IPS DF 4.7 (cell line): ENCODE data around the gene QRICH2.
"Not testable (repeated sequence)": the region's sequence is repeated elsewhere in the genome, so short reads cannot be mapped to it uniquely, and the experiment has no call there.

Experiments used
- DNase-seq: peaks from one replicate; pipeline ENCODE4 v3.0.0-alpha.2; 2013; ENCODE audit warnings: low spot score; ENCODE audit errors: extremely low read depth

QRICH2 gene

DNA sequence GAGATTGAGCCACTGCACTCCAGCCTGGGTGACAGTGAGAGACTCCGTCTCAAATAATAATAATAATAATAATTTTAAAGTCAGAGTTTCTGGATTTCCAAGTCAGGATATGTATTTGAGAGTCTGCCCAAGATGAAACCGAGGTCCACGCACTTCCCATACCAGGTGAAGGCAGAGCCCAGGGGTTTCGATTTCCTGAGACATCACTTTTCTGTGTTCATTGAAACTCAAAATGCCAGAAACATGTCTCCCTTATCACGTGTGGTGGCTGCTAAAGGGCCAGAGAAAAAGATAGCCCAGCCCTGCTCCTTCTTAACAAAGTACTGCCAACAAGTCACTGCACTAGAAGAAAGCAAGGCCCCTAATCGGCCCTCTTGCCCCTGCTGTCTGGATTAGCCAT lies 57.9 kb downstream of the QRICH2 start:
- no peak for DNase-seq

DNA sequence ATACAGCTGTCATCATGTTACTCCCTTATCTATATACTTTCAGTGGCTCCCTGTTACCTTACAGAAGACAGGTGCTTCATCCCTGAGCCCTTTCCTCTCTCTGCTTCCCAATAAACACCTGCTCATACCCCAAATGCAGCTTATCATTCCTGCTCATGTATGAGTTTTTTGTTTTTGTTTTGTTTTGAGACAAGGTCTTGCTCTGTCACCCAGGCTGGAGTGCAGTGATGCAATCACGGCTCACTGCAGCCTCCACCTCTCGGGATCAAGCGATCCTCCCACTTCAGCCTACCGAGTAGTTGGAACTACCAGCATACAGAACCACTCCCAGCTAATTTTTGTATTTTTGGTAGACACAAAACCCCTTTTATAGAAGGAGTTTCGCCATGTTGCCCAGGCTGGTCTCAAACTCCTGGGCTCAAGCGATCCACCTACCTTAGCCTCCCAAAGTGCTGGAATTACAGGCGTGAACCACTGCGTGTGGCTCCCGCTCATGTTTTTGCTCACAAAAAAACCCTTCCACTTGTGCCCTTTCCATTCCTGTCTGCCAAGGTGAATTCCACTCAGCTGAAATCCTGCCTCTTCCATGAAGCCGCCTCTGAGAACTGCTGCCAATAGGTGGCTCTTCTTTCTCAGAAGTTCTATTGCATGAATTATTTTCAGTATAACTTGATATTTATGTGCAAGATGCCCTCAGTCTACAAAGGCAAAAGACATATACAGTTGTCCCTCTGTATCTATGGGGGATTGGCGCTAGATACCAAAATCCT lies 59.9 kb downstream of the QRICH2 start:
- no peak for DNase-seq

DNA sequence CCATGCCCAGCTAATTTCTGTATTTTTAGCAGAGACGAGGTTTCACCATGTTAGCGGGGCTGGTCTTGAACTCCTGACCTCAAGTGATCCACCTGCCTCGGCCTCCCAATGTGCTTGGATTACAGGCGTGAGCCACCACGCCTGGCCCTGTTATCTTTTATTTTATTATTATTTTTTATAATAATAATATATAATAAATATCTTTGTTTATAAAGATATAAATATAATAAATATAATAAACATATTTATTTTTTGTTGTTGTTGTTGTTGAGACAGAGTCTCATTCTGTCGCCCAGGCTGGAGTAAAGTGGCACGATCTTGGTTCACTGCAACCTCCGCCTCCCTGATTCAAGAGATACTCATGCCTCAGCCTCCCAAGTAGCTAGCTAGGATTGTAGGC lies 60.8 kb downstream of the QRICH2 start:
- DNase-seq, result no peak

DNA sequence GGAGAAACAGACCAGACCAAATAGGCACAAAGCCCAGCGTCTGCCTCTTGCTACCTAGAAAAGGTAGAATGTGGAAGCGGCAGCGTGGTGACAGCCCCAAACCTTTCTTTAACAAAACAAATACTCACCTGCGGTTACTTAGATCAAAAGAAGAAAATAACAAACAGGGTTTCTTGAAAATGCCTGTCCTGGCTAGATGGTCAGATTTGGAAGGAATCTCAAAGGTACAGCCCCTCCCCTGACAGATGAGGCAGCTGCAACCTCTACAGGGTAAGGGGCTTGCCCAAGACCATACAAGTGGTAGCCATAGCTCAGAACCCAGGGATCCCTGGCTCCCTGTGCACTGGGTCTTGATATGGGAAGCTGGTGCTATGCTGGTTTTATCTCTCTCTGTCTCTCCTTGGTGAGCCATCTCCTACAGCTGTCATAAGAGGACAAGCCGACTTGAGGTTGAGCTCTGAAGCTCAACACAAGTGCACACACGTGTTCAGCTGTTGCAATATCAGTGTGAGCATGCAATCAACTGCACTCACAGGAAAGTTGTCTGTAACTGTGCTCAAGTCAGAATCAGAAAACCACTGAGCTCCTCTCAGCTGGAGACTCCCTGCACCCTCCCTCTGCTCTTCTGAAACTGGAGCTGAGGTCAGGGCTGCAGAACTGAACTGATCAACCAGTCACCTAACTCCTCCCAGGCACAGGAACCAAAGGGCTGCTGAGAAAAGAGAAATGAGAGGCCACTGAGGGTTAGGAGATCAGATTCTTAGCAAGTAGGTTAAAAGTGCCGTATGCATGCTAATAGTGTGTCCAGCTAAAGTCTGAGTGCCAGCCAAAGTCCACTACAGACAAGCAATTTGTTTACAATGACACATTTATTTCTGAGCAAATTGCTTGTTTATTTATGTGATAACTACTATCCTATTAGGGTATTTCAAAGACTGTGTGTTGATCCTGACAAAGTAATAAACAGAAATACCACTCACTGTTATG lies 61.7 kb downstream of the QRICH2 start:
- DNase-seq, result no peak

DNA sequence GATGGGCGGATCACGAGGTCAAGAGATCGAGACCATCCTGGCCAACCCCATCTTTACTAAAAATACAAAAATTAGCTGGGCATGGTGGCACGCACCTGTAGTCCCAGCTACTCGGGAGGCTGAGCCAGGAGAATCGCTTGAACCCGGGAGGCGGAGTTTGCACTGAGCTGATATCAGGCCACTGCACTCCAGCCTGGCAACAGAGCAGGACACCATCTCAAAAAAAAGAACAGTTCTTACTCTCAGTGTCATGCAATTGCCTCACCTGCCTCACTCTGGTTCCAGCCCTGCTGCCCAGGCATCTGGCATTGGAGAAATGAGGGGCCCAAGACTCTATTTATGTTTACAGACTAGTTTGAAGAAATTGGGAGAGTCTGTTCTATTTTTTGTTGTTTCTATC lies 63.4 kb downstream of the QRICH2 start:
- DNase-seq, result not testable (repeated sequence)

DNA sequence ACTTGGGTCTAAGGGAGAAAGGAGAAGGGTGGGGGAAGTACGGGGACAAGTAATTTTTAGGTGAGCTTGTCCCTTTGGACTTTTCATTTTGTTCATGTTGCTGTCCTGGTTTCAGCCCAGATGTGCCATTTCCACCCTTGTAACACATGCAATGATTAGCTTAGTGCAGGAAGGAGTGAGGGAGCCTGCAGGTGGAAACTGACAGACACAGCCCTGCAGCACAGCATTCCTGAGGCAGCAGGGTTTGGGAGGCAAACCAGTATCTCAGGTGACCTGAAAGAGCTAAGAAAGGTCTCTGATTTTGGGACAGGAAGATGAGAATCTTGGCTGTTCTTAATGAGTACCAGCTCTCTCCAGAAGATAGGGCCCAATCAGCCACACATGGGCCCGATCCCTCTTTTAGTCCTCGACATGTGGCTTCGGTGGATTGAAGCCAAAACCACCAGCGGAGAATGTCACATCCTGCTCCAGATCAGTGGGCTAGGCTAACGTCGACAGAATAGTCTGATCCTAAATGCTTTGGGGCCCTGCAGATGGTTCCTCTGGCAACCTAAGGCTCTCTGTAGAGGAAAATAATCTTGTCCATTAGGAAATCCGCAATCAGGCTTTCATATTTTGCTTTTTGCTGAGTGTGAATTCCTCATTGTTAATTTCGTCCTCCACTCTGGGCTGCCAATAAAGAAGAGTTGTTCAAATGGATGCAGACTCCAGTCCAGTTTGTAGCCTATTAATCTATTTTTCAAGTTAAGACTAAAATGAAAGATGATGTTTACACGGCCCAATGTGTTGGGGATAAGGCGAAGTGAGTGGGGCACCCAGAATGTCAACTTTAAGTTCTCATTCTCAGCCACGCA lies 64.0 kb downstream of the QRICH2 start:
- no peak for DNase-seq

DNA sequence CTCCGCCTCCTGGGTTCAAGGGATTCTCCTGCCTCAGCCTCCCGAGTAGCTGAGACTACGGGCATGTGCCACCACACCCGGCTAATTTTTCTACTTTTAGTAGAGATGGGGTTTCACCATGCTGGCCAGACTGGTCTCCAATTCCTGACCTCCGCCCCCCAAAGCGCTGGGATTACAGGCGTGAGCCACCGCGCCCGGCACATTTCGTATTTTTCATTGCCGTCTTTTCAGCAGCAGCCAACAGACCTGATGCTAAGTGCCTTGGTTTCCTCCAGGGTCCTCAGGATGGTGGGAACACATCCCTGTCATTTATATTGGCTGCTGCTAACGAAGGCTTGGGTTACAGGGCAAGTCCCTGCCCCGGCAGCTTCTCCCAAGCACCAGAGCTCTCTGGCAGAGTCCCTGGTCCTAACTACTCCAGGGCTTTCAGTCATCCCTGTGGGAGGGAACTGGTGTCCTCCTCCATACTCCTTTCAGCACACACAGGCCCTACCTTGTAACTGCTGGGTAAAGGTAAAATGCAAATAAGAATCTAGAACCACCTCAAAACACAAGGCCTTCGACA lies 66.3 kb downstream of the QRICH2 start:
- no peak for DNase-seq

DNA sequence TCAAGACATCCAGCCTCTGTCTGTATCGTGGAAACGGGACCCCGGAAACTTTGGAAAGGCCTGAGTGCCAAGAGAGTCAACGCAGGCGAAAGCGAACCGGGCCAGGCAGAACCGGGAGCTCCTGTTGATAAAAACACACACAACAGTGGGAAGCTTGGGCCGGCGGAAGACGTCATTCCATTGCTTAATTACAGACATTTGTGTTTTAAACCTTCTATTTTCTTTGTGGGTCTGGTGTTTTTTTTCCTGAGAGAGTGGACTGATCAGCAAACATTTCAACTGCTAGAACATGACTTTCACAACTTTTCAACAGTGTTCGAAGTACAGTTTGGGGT lies 66.9 kb downstream of the QRICH2 start:
- DNase-seq, result no peak

DNA sequence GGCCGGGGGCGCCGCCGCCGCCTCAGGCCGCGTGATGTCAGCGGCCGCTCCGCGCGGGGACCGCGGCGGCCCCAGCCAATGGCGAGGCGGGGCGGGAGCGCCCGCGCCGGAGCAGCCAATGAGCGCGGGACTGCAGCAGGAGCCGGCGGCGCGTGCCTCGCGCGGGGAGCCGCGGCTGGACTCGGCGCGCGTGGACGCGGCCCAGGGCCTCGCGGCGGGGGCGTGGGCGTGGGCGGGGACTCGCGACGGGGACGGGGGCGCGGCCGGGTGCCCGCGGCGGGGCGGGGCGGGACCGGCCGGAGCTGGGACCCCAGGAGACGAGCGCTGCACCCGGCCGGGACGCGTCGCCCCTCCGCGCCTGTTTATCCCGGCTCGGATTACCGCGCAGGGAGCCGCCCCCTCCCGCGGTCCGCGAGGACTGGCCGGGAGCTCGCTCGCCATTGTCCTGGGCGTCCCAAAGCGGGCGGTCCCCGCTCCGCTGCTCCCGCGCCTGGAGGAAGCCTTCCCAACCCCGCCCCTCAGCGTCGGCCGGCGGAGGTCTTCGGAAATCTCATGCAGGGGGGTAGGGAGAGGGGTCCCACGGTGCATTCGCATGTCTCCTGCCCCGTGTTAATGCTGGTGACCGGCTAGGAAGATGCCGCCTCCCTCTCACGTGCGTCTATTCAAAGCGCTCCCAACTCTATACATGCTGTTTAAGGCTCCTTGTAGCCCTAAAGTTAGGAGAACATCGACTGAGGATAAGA lies 67.4 kb downstream of the QRICH2 start, which contains the start of gene RNF157:
TSS of gene RNF157 (minus strand) at position 33 of the 743 bp plus-strand sequence. CDS start 253 bp downstream, outside the sequence.
- DNase-seq, result no peak

DNA sequence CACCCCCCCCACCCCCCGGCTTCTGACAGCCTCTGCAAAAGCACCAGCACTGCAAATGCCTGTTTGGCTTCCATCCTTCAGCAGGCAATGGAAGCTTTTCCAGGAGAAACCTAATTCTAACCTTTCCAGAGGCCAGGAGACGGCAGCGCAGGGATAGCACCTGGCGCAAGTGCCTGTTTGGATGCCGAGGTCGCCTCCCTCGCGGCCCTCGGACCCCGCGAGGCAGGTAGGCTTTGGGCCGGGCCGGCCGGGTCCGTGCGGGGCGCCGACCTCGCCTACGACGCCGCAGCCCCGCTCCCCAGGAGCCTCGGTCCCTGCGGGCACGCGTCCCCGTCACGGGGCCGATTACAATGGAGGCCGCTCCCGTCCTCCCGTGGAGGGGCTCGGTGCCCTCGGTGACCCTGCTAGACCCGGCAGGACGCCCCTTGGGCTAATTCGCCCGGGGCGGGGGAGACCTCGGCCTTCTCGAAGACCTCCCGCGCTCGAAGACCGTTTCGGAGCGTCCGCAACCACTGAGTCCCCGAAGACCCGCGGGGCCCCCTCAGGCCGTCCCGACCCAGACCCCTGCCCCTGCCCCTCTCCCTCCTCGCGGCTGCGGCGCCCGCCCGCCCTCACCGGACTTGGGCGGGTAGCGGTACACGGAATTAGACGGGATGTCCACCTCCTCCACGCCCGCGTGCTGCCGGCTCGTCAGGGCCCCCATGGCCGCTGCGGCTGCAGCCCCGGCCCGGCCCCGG lies 68.4 kb downstream of the QRICH2 start:
- no peak for DNase-seq

DNA sequence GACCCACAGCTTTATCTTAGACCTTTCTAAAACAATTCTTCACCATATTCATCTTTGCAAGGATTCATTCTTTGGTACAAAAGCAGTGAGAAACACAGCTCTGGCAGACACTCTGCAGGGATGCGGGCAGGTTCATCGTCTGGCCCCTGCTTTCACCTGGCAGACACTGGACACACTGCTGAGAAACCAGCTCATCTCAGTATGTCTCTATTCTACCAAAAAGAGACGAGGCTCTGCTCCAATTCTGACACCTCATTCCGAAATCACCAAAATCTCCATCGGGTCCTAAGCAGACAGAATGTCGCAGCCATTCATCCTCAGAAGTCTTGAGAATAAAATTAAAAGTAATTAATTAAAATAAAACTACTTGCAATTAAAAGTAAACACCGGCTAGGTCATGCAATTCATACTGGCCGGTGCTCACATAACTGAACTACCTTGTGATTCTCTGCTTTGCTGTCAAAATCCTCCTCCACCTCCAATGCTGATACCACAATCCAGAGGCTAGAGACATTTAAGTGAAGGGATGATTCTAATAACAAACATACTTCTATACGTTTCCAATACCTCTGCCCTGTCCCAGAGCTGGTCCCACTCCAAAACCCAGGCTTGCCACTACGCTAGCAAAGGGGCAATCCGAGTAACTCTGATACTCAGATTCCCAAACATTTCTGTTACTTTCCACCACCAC lies 69.1 kb downstream of the QRICH2 start:
- DNase-seq, result no peak

DNA sequence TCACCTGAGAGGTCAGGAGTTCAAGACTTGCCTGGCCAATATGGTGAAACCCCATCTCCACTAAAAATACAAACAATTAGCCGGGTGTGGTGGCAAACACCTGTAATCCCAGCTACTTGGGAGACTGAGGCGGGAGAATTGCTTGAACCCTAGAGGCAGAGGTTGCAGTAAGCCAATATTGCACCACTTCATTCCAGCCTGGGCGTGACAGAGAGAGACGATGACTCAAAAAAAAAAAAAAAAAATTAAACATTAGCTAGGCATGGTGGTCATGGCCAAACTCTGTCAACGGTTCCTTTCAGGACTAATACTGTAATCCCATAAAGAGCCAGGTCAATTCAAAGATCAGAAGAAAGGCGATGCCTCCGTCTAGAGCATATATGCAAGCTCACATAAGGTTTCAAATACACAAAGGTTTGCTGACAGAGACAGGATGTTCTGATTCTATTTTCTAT lies 70.2 kb downstream of the QRICH2 start:
- no peak for DNase-seq

DNA sequence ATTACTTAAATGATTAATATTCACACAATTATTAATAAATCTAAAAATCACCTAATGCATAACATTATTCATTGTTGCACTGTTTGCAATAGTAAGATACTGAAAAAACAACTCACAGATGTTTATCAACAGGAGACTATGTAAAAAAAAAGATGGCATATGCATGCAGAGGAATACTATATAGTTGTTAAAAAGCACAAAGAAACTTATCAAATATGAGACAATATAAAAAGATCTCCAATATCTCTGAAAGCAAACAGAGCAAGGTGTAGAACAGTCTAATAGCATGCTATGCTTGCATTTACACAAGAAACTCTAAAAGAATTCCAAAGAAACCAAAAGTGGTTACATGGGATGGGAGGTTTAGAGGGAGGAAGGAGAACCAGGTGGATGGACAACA lies 71.5 kb downstream of the QRICH2 start:
- DNase-seq, result no peak

DNA sequence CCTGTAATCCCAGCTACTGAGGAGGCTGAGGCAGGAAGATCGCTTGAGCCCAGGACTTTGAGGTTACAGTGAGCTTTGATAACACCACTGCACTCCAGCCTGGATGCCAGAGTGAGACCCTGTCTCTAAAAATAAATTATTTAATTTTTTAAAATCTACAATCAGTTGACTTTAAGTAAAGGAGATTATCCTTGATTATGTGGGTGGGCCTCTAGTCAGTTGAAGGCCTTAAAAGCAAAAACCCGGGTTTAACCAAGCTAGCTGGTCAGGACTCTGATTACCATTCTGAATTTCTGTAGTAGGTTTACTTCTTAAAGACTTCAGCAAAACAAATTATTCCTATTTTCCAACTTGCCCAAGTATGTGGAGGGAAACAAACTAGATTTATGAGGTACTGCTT lies 72.2 kb downstream of the QRICH2 start:
- no peak for DNase-seq

DNA sequence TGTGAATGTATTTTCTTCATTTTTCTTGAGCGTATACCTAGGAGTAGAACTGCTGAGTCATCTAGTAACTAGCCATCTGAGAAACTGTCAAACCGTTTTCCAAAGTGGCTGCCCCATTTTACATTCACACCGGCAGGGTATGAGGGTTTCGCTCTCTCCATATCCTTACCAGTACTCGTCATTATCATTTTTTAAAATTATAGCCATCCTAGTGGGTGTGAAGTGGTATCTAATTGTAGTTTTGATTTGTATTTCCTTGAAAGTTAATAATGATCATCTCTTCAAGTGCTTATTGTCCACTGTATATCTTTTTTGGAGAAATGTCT lies 73.8 kb downstream of the QRICH2 start:
- DNase-seq, result no peak

DNA sequence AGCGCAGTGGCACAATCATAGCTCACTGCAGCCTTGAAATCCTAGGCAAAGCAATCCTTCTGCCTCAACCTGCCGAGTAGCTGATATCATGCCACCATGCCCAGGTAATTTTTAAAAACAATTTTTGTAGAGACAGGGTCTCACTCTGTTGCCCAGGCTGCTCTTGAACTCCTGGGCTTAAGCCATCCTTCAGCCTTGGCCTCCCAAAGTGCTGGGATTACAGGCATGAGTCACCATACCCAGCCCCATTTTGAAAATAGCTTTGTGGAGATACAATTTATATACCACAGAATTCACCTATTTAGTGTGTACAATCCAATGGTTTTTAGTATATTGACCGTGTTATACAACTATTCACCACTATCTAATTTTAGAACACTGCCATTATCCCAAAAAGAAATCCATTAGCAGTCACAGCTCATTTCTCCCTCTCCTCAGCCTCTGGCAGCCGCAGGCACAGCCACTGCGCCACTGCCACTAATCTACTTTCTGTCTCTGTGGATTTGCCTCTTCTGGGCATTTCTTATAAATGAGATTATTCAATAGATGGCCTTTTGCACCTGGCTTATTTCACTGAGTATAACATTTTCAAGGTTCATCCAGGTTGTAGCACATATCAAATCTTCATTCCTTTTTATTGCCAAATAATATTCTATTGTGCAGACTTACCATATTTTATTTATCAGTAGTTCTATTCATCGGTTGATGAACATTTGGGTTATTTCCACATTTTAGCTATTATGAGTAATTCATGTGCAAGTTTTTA lies 74.3 kb downstream of the QRICH2 start:
- no peak for DNase-seq

DNA sequence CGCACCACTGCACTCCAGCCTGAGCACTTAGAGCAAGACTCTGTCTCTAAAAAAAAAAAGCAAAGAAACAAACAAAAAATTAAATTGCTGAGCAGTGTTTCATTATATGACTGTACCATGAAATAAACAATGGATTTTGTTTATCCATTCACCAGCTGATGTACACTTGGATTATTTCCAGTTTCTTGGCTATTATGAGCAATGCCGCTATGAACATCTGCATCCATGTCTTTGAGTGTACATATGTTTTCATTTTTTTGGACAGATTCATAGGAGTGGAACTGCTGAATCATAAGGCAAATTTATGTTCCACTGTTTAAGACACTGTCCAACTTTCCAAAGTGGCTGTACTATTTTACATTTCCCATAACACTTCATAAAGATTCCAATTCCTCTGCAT lies 75.7 kb downstream of the QRICH2 start:
- no peak for DNase-seq

DNA sequence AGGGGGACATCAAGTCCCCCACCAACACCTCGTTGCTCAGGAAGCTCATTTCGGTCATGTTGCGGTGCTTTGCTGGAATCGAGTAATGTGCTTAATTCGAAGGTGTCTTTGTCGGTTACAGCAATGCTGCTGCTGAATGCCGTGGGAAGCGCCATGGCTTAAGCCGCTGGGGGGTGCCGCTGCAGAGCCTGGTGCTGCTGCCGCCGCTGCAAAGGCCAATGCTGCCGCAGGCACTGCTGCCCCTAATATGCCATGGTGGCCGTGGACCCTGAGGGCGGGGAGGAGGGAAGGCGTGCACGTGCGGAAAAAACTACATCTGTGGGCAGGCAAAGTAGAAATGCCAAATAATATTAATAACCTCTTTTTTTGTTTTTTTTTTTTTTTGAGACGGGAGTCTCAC lies 81.3 kb downstream of the QRICH2 start:
- DNase-seq, result not testable (repeated sequence)
